GM06990 (cell line): ENCODE measurements around the gene TECPR1.

ENCODE experiments used
- DNase-seq: peaks from one replicate; pipeline ENCODE4 v3.0.0-alpha.2; 2011; ENCODE audit not compliant: insufficient read length; ENCODE audit errors: extremely low read depth
- H3K27me3 ChIP-seq: replicated peaks from 2 replicates; pipeline ENCODE4 v1.6.0; 2011; ENCODE audit warnings: low read length; ENCODE audit not compliant: control insufficient read depth, insufficient read depth
- H3K36me3 ChIP-seq: 2 replicates; pipeline ENCODE4 v1.5.1; 2011; ENCODE audit warnings: low read length; ENCODE audit not compliant: control insufficient read depth, insufficient read depth
- H3K4me3 ChIP-seq: replicated peaks from 2 replicates; pipeline ENCODE4 v1.5.1; 2011; ENCODE audit warnings: low read depth, mild to moderate bottlenecking, control low read depth, low read length
- CTCF ChIP-seq: IDR thresholded peaks from 2 replicates; pipeline ENCODE4 v1.5.1; 2011; ENCODE audit warnings: low read length, control low read depth, mild to moderate bottlenecking, inconsistent platforms; ENCODE audit not compliant: insufficient read depth, poor library complexity, severe bottlenecking

The TECPR1 gene

GRCh38 chr7:98193474-98194180 is 58.4 kb downstream of the TECPR1 start:
- no peak for TF ChIP-seq CTCF
- no peak overlapping the region for H3K4me3 ChIP-seq
- no peak for DNase-seq
- peaks cover 11% of the 10 kb centered on the region for H3K36me3 ChIP-seq
- no peaks in the 10 kb centered on the region for H3K27me3 ChIP-seq

GRCh38 chr7:98192781-98193457 is 59.1 kb downstream of the TECPR1 start:
- no peaks in the 10 kb centered on the region for H3K27me3 ChIP-seq
- H3K4me3 ChIP-seq: no peak overlapping the region
- TF ChIP-seq CTCF: no peak
- no peak for DNase-seq
- H3K36me3 ChIP-seq: peaks cover 11% of the 10 kb centered on the region

GRCh38 chr7:98191668-98192431 is 60.2 kb downstream of the TECPR1 start:
- TF ChIP-seq CTCF: no peak
- H3K27me3 ChIP-seq: no peaks in the 10 kb centered on the region
- H3K36me3 ChIP-seq: peaks cover 11% of the 10 kb centered on the region
- DNase-seq: no peak
- no peak overlapping the region for H3K4me3 ChIP-seq

- Histone ChIP-seq H3K4me3 (no peak overlapping the region), H3K36me3 (peaks cover 8% of the 10 kb centered on the region), H3K27me3 (no peaks in the 10 kb centered on the region)
- TF ChIP-seq CTCF: no peak
- no peak for DNase-seq
Measured at GRCh38 chr7:98189559-98189958, 62.5 kb downstream of the TECPR1 start.

GRCh38 chr7:98187138-98187502 is 64.9 kb downstream of the TECPR1 start:
- no peak overlapping the region for H3K4me3 ChIP-seq
- H3K36me3 ChIP-seq: peaks cover 4% of the 10 kb centered on the region
- no peak for TF ChIP-seq CTCF
- no peak for DNase-seq
- no peaks in the 10 kb centered on the region for H3K27me3 ChIP-seq
